IMR-90 (cell line): ENCODE results near the gene SLC25A19. TPM values are rescaled to one million over a fixed set of nuclear protein-coding genes. Genes with fewer than 3 reads are reported as not detected.

Experiments used
- ATAC-seq: fragments of 200-7000 bp; cut with Tn5 transposase; 2 replicates; pipeline ENCODE4 v1.9.1; 2020; ENCODE audit warnings: low read depth, mild to moderate bottlenecking, moderate library complexity
- Bru-seq: library from RNA; stranded (reverse); fragments of 400-500 nt; gene quantifications from one replicate; lab custom pipeline; 2021; lab: Mats Ljungman, UMichigan
- BruChase-seq, 2 experiments: library from RNA; stranded (reverse); fragments of 400-500 nt; gene quantifications; one replicate each; lab custom pipeline; 2021; lab: Mats Ljungman, UMichigan
- BruUV-seq: library from RNA; stranded (reverse); fragments of 400-500 nt; replicated peaks from 2 replicates; lab custom pipeline; 2021; lab: Mats Ljungman, UMichigan
- CTCF ChIA-PET: fragments of 300-600 bp; formaldehyde crosslinking; extraction: SDS; loops from one replicate; lab custom pipeline; 2021; ENCODE audit warnings: antibody characterized with exemption; lab: Yijun Ruan, JAX
- POLR2A ChIA-PET: fragments of 300-600 bp; sonication (Branson Sonifier 250); formaldehyde crosslinking; loops from one replicate; lab custom pipeline; 2022; ENCODE audit warnings: antibody characterized with exemption; ENCODE audit not compliant: unreplicated experiment; lab: Charles Lee
- DNase-seq: peaks from one replicate; pipeline ENCODE4 v3.0.0; 2013
- H2AFZ ChIP-seq: replicated peaks from 2 replicates; pipeline ENCODE3; 2013; ENCODE audit warnings: low read length, mild to moderate bottlenecking; ENCODE audit not compliant: poor library complexity
- H2AK5ac ChIP-seq: 2 replicates; pipeline ENCODE4 v1.6.1; 2013; ENCODE audit warnings: low read depth, low read length, inconsistent platforms
- H2AK9ac ChIP-seq: replicated peaks from 2 replicates; pipeline ENCODE3; 2013; ENCODE audit warnings: mild to moderate bottlenecking, low read depth, low read length, moderate library complexity; ENCODE audit not compliant: poor library complexity
- H2BK120ac ChIP-seq: 2 replicates; pipeline ENCODE4 v1.6.1; 2013; ENCODE audit warnings: low read depth, low read length, inconsistent platforms
- H2BK15ac ChIP-seq: 3 replicates; pipeline ENCODE4 v1.6.1; 2013; ENCODE audit warnings: low read depth, low read length, inconsistent platforms
- H2BK20ac ChIP-seq: 2 replicates; pipeline ENCODE4 v1.6.1; 2013; ENCODE audit warnings: low read depth, mild to moderate bottlenecking, inconsistent platforms, low read length, moderate library complexity
- H2BK5ac ChIP-seq: 2 replicates; pipeline ENCODE4 v1.6.1; 2013; ENCODE audit warnings: mild to moderate bottlenecking, low read depth, low read length, inconsistent platforms; ENCODE audit not compliant: poor library complexity, severe bottlenecking
- H3K14ac ChIP-seq: replicated peaks from 2 replicates; pipeline ENCODE4 v1.6.1; 2013; ENCODE audit warnings: low read depth, low read length, inconsistent platforms
- H3K18ac ChIP-seq: 2 replicates; pipeline ENCODE4 v1.6.1; 2013; ENCODE audit warnings: low read depth, low read length, control low read depth
- H3K23ac ChIP-seq: 2 replicates; pipeline ENCODE4 v1.6.1; 2013; ENCODE audit warnings: low read depth, low read length, inconsistent platforms
- H3K27ac ChIP-seq: 2 replicates; pipeline ENCODE4 v1.5.1; 2013; ENCODE audit warnings: mild to moderate bottlenecking, control low read depth, low read length; ENCODE audit not compliant: insufficient read depth
- H3K27me3 ChIP-seq: 2 replicates; pipeline ENCODE4 v1.6.1; 2013; ENCODE audit warnings: low read length; ENCODE audit not compliant: control insufficient read depth, insufficient read depth
- H3K36me3 ChIP-seq: 2 replicates; pipeline ENCODE4 v1.6.1; 2013; ENCODE audit warnings: low read length, mixed read lengths; ENCODE audit not compliant: control insufficient read depth, insufficient read depth
- H3K4ac ChIP-seq: 2 replicates; pipeline ENCODE4 v1.6.1; 2013; ENCODE audit warnings: low read depth, low read length, inconsistent platforms
- H3K4me1 ChIP-seq: 2 replicates; pipeline ENCODE4 v1.6.1; 2013; ENCODE audit warnings: low read length, mixed read lengths; ENCODE audit not compliant: control insufficient read depth, insufficient read depth
- H3K4me2 ChIP-seq: 2 replicates; pipeline ENCODE4 v1.6.1; 2013; ENCODE audit warnings: low read depth, mild to moderate bottlenecking, control low read depth, low read length, moderate library complexity
- H3K4me3 ChIP-seq: 2 replicates; pipeline ENCODE4 v1.5.1; 2013; ENCODE audit warnings: low read depth, mild to moderate bottlenecking, control low read depth, low read length, moderate library complexity; ENCODE audit not compliant: insufficient read depth
- H3K56ac ChIP-seq: 2 replicates; pipeline ENCODE4 v1.6.1; 2013; ENCODE audit warnings: low read length, inconsistent platforms; ENCODE audit not compliant: insufficient read depth; ENCODE audit errors: extremely low read depth
- H3K79me1 ChIP-seq, 2 experiments: 2 replicates each; pipeline ENCODE4 v1.6.1; 2013; ENCODE audit warnings: low read length in 2 of 2, inconsistent platforms in 1 of 2, low read depth in 1 of 2
- H3K9ac ChIP-seq: 2 replicates; pipeline ENCODE4 v1.6.1; 2013; ENCODE audit warnings: low read depth, low read length, control low read depth
- H3K9me1 ChIP-seq: 2 replicates; pipeline ENCODE4 v1.6.1; 2013; ENCODE audit warnings: low read length, inconsistent platforms; ENCODE audit not compliant: insufficient read depth
- H3K9me3 ChIP-seq: 2 replicates; pipeline ENCODE4 v1.6.1; 2013; ENCODE audit warnings: low read length; ENCODE audit not compliant: control insufficient read depth, insufficient read depth
- H4K20me1 ChIP-seq: 2 replicates; pipeline ENCODE4 v1.6.1; 2013; ENCODE audit warnings: low read length, inconsistent platforms; ENCODE audit not compliant: insufficient read depth
- H4K5ac ChIP-seq: 2 replicates; pipeline ENCODE4 v1.6.1; 2013; ENCODE audit warnings: mild to moderate bottlenecking, low read depth, low read length, control low read depth
- H4K8ac ChIP-seq, 2 experiments: 2 replicates each; pipeline ENCODE4 v1.6.1; 2013; ENCODE audit warnings: low read depth in 2 of 2, low read length in 2 of 2, control low read depth in 1 of 2, inconsistent platforms in 1 of 2
- H4K91ac ChIP-seq: 2 replicates; pipeline ENCODE4 v1.6.1; 2013; ENCODE audit warnings: low read depth, low read length, inconsistent platforms; ENCODE audit not compliant: insufficient read depth
- CHD1 ChIP-seq: IDR thresholded peaks from 2 replicates; pipeline ENCODE4 v1.6.1; 2012; ENCODE audit warnings: low read depth, low read length, improper control_type of control experiment
- CTCF ChIP-seq: conservative IDR thresholded peaks from 2 replicates; pipeline ENCODE4 v1.5.1; 2012; ENCODE audit warnings: mild to moderate bottlenecking, low read depth, low read length, improper control_type of control experiment
- ELK1 ChIP-seq: fragments of 150-350 bp; IDR thresholded peaks from 2 replicates; pipeline ENCODE4 v1.6.1; 2016; ENCODE audit warnings: low read depth, mild to moderate bottlenecking, low read length, moderate library complexity, borderline replicate concordance
- FOS ChIP-seq: fragments of 150-350 bp; IDR thresholded peaks from 2 replicates; pipeline ENCODE4 v1.6.1; 2016; ENCODE audit warnings: low read depth, low read length
- MXI1 ChIP-seq: IDR thresholded peaks from 2 replicates; pipeline ENCODE4 v1.6.1; 2012; ENCODE audit warnings: low read depth, mild to moderate bottlenecking, low read length, moderate library complexity, borderline replicate concordance
- NFE2L2 ChIP-seq: fragments of 150-350 bp; IDR thresholded peaks from 2 replicates; pipeline ENCODE4 v1.6.1; 2016; ENCODE audit warnings: low read depth, mild to moderate bottlenecking, low read length
- RAD21 ChIP-seq: IDR thresholded peaks from 2 replicates; pipeline ENCODE4 v1.6.1; 2012; ENCODE audit warnings: low read length, improper control_type of control experiment
- RCOR1 ChIP-seq: IDR thresholded peaks from 2 replicates; pipeline ENCODE4 v1.6.1; 2012; ENCODE audit warnings: mild to moderate bottlenecking, low read length, improper control_type of control experiment; ENCODE audit not compliant: insufficient replicate concordance
- SMC3 ChIP-seq: fragments of 150-350 bp; IDR thresholded peaks from 2 replicates; pipeline ENCODE4 v1.6.1; 2016; ENCODE audit warnings: low read depth, mild to moderate bottlenecking, antibody characterized with exemption, low read length, moderate library complexity
- USF2 ChIP-seq: fragments of 150-350 bp; IDR thresholded peaks from 2 replicates; pipeline ENCODE4 v1.6.1; 2017; ENCODE audit warnings: mild to moderate bottlenecking, antibody characterized with exemption, low read length, low read depth
- WGBS, 2 experiments: methylation state at CpG; one replicate each; pipeline versions ENCODE4 v1.1.5 to v1.1.7; 2013; ENCODE audit warnings: missing lambda C conversion rate in 2 of 2; ENCODE audit not compliant: insufficient read length in 1 of 2; ENCODE audit errors: extremely low coverage in 2 of 2; 5-methylcytosine and 5-hydroxymethylcytosine counted together
- dilution Hi-C: fragments of 300-500 bp; cut with HindIII; formaldehyde crosslinking; loops from one replicate; pipeline ENCODE4 v1.14.3; 2018; ENCODE audit warnings: low sequenced_read_pairs; ENCODE audit not compliant: unreplicated experiment
- in situ Hi-C: fragments of 300-500 bp; cut with MboI; formaldehyde crosslinking; loops from 3 replicates; pipeline ENCODE4 v1.14.3; 2019; ENCODE audit warnings: low sequenced_read_pairs, inconsistent platforms, mixed read lengths
- intact Hi-C: fragments of 100-400 bp; cut with micrococcal nuclease; formaldehyde crosslinking; loops from 2 replicates; pipeline ENCODE4 v1.10.0; 2022
- long read RNA-seq: library from polyadenylated mRNA; unstranded; transcript quantifications from one replicate; pipeline ENCODE4 v2.0.0, GENCODE V29; 2021; ENCODE audit not compliant: unreplicated experiment
- polyA plus RNA-seq, 3 experiments: library from polyadenylated mRNA; depleted of rRNA; stranded (reverse); fragments of >200 nt; gene quantifications; 2 replicates each; pipeline ENCODE4 v1.2.3, GENCODE V29; 2012; ENCODE audit warnings: low replicate concordance in 1 of 3
- total RNA-seq: library from RNA; depleted of rRNA; stranded (reverse); fragments of >200 nt; gene quantifications from 2 replicates; pipeline ENCODE4 v1.2.3, GENCODE V29; 2012; rRNA removed

SLC25A19 gene
- total RNA-seq (8.3 and 9.1 TPM in 2 replicates), polyA plus RNA-seq (2012; rRNA removed) (9.2 and 10.1 TPM in 2 replicates), Bru-seq, nascent RNA (percentile 38 among the genes with signal in this experiment), BruChase-seq, experiment 1, labeled RNA remaining after a 6-hour chase (percentile 50 among the genes with signal in this experiment), BruChase-seq, experiment 2, labeled RNA remaining after a 2-hour chase (percentile 42 among the genes with signal in this experiment)
- 6.8 and 8.2 TPM in 2 replicates for polyA plus RNA-seq (2012; cell fraction: cytosol; rRNA removed)
- polyA plus RNA-seq (2012; cell fraction: nucleus; rRNA removed; ENCODE audit: low replicate concordance), result 7.1 and 9.9 TPM in 2 replicates
- long read RNA-seq, partial matches to known transcripts, result 1 of 4 reads
- long read RNA-seq, other reads (novel, unspliced or antisense), result 1 of 4 reads

- Histone ChIP-seq H3K56ac (peak within 1 kb of the TSS; percentile 84), H3K4me2 (peak within 1 kb of the TSS; percentile 82), H4K20me1 (no peaks in the 10 kb centered on the region), H4K8ac (peak within 1 kb of the TSS; percentile 57 to 96), H3K9me3 (no peaks in the 10 kb centered on the region), H4K91ac (peak within 1 kb of the TSS; percentile 78), H3K9me1 (peaks cover 4% of the 10 kb centered on the region; the same call in 1 of the 2 replicates), H3K4me3 (peak within 1 kb of the TSS; percentile 70), H3K4ac (peak within 1 kb of the TSS; percentile 86), H3K9ac (peak within 1 kb of the TSS; percentile 67), H2AK5ac (0 out of 2 replicates have a peak within 1 kb of the TSS, but pooled peaks have one; percentile 14), H3K27ac (peak within 1 kb of the TSS; percentile 73), H3K27me3 (no peaks in the 10 kb centered on the region), H2BK120ac (peak within 1 kb of the TSS; percentile 81), H3K4me1 (no peaks in the 10 kb centered on the region), H3K79me1 (peaks cover 0 to 13% of the 10 kb centered on the region in 2 experiments; a peak in 1 of 4 replicates), H3K36me3 (peaks cover 3% of the 10 kb centered on the region; the same call in 1 of the 2 replicates), H2BK5ac (peak within 1 kb of the TSS; percentile 88), H4K5ac (peak within 1 kb of the TSS; percentile 51), H2BK20ac (peak within 1 kb of the TSS; percentile 41; the same call in 1 of the 2 replicates), H2BK15ac (peak within 1 kb of the TSS; percentile 78; the same call in 2 of the 3 replicates), H2AFZ (peak within 1 kb of the TSS; percentile 94), H3K14ac (peak within 1 kb of the TSS; percentile 90), H2AK9ac (peak within 1 kb of the TSS; percentile 76), H3K23ac (peak within 1 kb of the TSS; percentile 81), H3K18ac (peak within 1 kb of the TSS; percentile 63)
- WGBS, 2 experiments, result 0% methylated on average over 41 of the region's 65 CpGs; no CpG with 5 or more reads in 1 of the 2 experiments
- peak; percentile 98 for DNase-seq
- peak; percentile 99 for ATAC-seq
- intact Hi-C loops (no loop called here), dilution Hi-C loops (no loop called here), in situ Hi-C loops (no loop called here)
- ChIA-PET CTCF (interaction anchor here (0.8 to 1.7 kb wide), 7 partner anchors 9 to 123 kb away, joined by 3 to 15 read pairs (median 5); partner anchors contain the start of genes GRB2 and MIF4GD), POLR2A (interaction anchor here (0.7 to 1.4 kb wide), 3 partner anchors 48 to 118 kb away, joined by 3 to 5 read pairs (median 3); no protein-coding TSS in a partner anchor)
- no TSS peak for BruUV-seq
- no peak for TF ChIP-seq RCOR1
- peak; percentile 74; the same call in 1 of the 2 replicates for TF ChIP-seq MXI1
- TF ChIP-seq NFE2L2, result no peak
- TF ChIP-seq FOS, result peak; percentile 43; the same call in 1 of the 2 replicates
- no peak for TF ChIP-seq SMC3
- TF ChIP-seq RAD21, result no peak
- no peak for TF ChIP-seq CHD1
- TF ChIP-seq USF2, result 0 out of 2 replicates have a peak, but pooled peaks have one; percentile 3
- no peak for TF ChIP-seq ELK1
- TF ChIP-seq CTCF, result 0 out of 2 replicates have a peak, but pooled peaks have one; percentile 19
Observed at GRCh38 chr17:75289115-75289831, at the start of gene SLC25A19. Gene SLC25A19, minus strand, starts transcription at chr17:75289433. Its CDS starts 2,669 bp downstream, at chr17:75286764.
